Hematopoietic multipotent progenitor cell treated with erythropoietin and hydrocortisone succinate and interleukin-3 and kit ligand, for 8 days (in vitro differentiated cells): ENCODE measurements around the gene KCNJ5.

Experiments used
- DNase-seq: peaks from one replicate; pipeline ENCODE4 v3.0.0-alpha.2; 2015

Gene KCNJ5

GRCh38 chr11:128964463-128964930 lies 73.3 kb downstream of the KCNJ5 start:
- no peak for DNase-seq

GRCh38 chr11:128965485-128965884 lies 74.3 kb downstream of the KCNJ5 start:
- no peak for DNase-seq

- no peak for DNase-seq
These were observed 76.4 kb downstream of the KCNJ5 start for GRCh38 chr11:128967578-128967977.

GRCh38 chr11:128968916-128969315 lies 77.8 kb downstream of the KCNJ5 start:
- DNase-seq, result no peak
